NCI-H774 (cell line): ENCODE results near the gene TOMM20L.

Experiments
- DNase-seq: peaks from one replicate; lab custom pipeline; 2025; lab: John Stamatoyannopoulos, UW

TOMM20L gene

DNA sequence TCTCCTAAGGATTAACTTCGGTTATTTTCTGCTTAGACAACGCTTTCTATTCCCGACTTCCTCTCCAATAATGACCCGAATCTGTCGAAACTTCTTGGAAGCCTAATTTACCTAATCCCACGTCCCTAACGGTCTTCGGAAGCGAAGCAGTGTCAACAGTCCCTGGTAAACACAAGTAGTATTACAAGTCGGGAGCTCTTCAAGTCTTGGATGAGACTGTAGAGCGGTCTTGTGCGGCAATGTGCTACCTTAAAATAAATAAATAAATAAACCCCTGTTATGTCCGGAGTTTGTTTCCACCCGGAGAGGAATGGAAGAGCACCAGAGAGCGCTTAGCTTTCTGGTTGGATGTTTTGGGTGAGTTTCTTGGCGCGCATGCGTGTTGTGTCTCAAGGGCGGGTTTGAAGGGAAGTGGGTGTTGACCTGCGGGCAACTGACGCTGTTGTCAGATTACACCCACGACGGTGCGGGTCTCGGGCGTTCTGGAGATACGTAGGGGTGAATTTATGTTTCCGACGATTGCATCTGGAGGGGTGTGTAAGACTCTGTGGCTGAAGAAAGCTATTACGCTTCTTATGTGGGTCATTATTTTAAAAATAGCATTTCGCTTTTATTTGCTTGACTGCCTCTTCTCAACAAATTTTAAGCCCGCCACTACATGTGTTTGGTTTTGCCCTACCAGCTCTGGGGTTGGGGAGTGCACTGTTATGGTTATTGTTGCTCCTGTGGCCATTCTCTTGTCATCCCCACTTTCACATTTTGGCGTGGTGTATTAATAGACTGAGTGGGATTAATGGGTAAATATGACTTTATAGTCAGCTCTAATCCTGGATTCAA lies 31.8 kb downstream of the TOMM20L start, which contains the start of the genes KIAA0586 and TIMM9:
Gene KIAA0586 (plus strand): TSS at position 439 of the 837 bp plus-strand sequence. CDS start 546 bp downstream, outside the sequence.
Gene TIMM9 (minus strand): TSS at position 251 of the 837 bp plus-strand sequence. CDS start 15,586 bp downstream, outside the sequence.
- peak; percentile 87 for DNase-seq

DNA sequence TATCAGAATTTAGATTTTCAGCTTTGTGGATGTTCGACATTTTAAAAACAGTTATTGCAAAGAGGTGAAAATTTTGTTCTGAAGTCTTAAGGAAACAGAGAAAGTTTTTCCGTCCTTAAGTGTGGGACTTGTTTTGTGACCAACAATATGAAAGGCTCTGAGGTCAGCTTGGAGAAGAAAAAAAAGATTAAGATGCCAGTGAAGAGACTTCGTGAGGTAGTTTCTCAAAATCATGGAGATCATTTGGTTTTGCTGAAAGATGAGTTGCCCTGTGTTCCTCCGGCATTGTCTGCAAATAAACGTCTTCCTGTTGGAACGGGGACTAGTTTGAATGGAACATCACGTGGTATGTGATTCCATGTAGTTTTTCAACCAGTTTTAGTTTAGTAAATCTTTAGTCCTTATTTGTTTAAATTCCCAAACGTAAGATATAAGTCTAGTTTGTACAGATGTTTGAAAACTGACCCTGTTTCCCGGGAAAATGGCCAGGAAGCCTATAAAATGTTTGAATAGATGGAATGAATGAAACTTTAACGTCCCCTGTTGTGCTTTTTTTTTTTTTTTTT lies 32.5 kb downstream of the TOMM20L start:
- DNase-seq = peak; percentile 0

DNA sequence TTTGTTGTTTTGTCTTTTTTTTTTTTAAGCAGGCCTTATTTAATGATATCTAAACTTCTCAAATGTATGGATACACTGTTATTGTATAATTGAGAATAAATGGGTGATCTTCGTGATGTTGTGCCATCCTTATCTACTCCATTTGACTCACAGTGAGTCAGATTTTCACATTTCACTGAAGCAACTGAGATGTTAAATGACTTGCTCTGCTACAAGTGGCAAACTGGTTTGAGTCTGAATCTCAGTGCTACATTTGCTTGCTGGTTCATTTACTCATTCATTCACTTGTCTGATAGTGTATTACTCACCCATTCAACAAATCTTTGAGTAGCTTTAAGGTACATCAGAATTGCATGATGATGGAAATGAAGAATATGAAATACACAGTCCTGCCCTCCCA lies 34.4 kb downstream of the TOMM20L start:
- DNase-seq = no peak

DNA sequence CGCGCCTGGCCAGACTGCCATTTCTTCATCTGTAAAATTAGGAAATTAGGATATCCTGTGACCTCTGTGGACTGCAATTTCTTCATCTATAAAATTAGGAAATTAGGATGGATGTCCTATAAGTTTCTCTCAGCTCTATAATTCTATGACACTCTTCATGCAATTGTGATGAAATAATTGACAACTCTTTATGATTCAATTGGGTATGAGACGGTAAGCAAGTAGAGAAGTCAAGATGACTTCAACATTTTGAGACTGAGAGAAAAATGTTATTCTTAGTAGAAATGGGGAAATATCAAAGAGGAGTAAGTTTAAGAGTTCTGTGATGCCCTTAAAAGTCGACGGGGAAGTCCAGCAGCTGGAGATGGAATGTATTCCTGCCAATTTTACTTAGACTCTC lies 43.7 kb downstream of the TOMM20L start:
- no peak for DNase-seq

- DNase-seq = no peak
These were observed 48.9 kb downstream of the TOMM20L start for GRCh38 chr14:58444627-58445026.

GRCh38 chr14:58455593-58456265 lies 60.0 kb downstream of the TOMM20L start:
- no peak for DNase-seq
